ENCODE data around the gene CORO2B.

- TF ChIP-seq CTCF (conservative IDR thresholded peaks at IDR 0.05; ENCODE audit: low read depth, low read length) = no peak
- no peak for TF ChIP-seq EZH2 (IDR thresholded peaks at IDR 0.05; ENCODE audit: borderline replicate concordance, low read depth, low read length, poor library complexity, severe bottlenecking)
Observed at GRCh38 chr15:68765602-68766368, 187.0 kb downstream of the CORO2B start.

Measured in A673 (cell line).